Progenitor cell of endocrine pancreas (in vitro differentiated cells): ENCODE results near the gene FMN2. TPM values are rescaled to one million over a fixed set of nuclear protein-coding genes. Genes with fewer than 3 reads are reported as not detected.

Source experiments
- DNase-seq: peaks from one replicate; pipeline ENCODE4 v3.0.0; 2021; ENCODE audit warnings: low spot score; ENCODE audit not compliant: unreplicated experiment
- H3K27ac Mint-ChIP-seq: 2 replicates; pipeline ENCODE4 v1.8.0; 2021; ENCODE audit warnings: mild to moderate bottlenecking, moderate library complexity, mixed read lengths
- H3K27me3 Mint-ChIP-seq: 2 replicates; pipeline ENCODE4 v1.8.0; 2021; ENCODE audit warnings: mixed read lengths
- H3K36me3 Mint-ChIP-seq: 2 replicates; pipeline ENCODE4 v1.8.0; 2022; ENCODE audit warnings: mixed read lengths; ENCODE audit not compliant: insufficient read depth
- H3K4me1 Mint-ChIP-seq: 2 replicates; pipeline ENCODE4 v1.8.0; 2021; ENCODE audit warnings: low read depth, mixed read lengths
- H3K4me3 Mint-ChIP-seq: 2 replicates; pipeline ENCODE4 v1.8.0; 2021; ENCODE audit warnings: low read depth, mild to moderate bottlenecking, moderate library complexity, mixed read lengths
- H3K9me3 Mint-ChIP-seq: 2 replicates; pipeline ENCODE4 v1.8.0; 2021; ENCODE audit warnings: low read depth, mixed read lengths
- total RNA-seq: library from RNA; stranded (reverse); gene quantifications from 2 replicates; pipeline ENCODE4 v1.2.1, GENCODE V29; 2021
- TF ChIP-seq, protein P1 (sequence below): fragments of 200-600 bp; sonication (generic); IDR thresholded peaks from one replicate; pipeline ENCODE4 v1.5.0; 2021; ENCODE audit warnings: antibody characterized with exemption, mild to moderate bottlenecking; ENCODE audit not compliant: unreplicated experiment

Gene FMN2
- total RNA-seq, 1 donor from 2014 or later = 3.2 TPM

DNA sequence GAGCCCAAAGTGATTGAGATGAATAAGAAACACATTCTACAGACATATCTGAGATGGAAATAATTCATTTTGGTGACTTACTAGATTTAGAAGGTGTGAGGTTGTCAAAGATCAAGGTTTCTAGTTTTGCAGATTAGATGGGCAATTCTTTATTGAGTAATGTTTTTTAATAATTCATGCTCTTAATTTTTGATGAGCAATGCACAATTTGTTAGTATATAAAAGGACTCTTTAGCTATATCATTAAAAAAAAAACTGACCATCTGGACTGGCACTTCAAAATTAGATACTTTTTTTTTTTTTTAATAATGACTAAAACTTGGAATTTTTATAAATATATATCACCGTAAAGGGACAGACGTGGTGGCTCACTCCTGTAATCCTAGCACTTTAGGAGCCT, 63.9 kb downstream of the FMN2 start:
- H3K9me3 Mint-ChIP-seq = no peaks in the 10 kb centered on the region
- TF ChIP-seq, protein P1, sequence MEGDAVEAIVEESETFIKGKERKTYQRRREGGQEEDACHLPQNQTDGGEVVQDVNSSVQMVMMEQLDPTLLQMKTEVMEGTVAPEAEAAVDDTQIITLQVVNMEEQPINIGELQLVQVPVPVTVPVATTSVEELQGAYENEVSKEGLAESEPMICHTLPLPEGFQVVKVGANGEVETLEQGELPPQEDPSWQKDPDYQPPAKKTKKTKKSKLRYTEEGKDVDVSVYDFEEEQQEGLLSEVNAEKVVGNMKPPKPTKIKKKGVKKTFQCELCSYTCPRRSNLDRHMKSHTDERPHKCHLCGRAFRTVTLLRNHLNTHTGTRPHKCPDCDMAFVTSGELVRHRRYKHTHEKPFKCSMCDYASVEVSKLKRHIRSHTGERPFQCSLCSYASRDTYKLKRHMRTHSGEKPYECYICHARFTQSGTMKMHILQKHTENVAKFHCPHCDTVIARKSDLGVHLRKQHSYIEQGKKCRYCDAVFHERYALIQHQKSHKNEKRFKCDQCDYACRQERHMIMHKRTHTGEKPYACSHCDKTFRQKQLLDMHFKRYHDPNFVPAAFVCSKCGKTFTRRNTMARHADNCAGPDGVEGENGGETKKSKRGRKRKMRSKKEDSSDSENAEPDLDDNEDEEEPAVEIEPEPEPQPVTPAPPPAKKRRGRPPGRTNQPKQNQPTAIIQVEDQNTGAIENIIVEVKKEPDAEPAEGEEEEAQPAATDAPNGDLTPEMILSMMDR = no peak
- no peak for DNase-seq
- H3K27me3 Mint-ChIP-seq = peaks cover 42% of the 10 kb centered on the region
- no peaks in the 10 kb centered on the region for H3K4me1 Mint-ChIP-seq
- H3K27ac Mint-ChIP-seq = no peak overlapping the region
- no peak overlapping the region for H3K4me3 Mint-ChIP-seq
- no peaks in the 10 kb centered on the region for H3K36me3 Mint-ChIP-seq

DNA sequence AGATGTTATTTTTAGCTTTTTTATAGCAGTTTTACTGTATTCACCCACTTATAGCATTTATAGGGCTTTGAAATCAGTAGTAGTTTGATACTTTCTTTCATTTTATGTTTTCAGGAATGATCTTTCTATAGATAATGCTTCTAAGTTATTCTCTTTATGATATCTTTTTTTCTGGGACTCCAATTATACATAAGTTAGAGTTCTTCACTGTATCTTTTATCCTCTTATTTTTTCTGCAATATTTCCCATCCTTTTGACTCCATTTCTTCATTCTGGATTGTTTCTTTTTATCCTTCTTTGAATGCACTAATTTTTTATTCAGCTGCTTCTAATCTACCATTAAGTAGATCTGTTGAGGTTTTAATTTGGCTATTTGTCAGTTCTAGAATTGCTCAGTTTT, 73.1 kb downstream of the FMN2 start:
- TF ChIP-seq, protein P1 = no peak
- Mint-ChIP-seq H3K4me1 (no peaks in the 10 kb centered on the region), H3K27ac (no peak overlapping the region), H3K4me3 (no peak overlapping the region), H3K36me3 (no peaks in the 10 kb centered on the region), H3K9me3 (peaks cover 10% of the 10 kb centered on the region), H3K27me3 (peaks cover 15% of the 10 kb centered on the region)
- DNase-seq = no peak

DNA sequence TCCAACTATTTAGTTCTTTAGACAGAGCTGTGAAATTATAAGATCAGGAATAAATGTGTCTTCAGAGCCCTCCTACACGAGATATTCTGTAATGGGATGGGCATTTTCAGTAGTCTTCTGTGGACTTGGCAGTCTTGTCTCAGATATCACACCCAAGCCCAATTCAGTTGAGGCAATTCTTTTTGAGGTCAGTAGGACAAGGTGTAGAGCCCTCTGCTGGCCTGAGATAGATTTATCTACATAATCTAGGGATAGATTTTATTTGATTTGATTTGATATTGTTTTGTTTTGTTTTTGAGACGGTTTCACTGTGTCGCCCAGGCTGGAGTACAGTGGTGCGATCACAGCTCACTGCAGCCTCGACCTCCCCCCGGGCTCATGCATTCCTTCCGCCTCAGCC, 77.5 kb downstream of the FMN2 start:
- Mint-ChIP-seq H3K9me3 (peaks cover 6% of the 10 kb centered on the region), H3K4me1 (peaks cover 10% of the 10 kb centered on the region), H3K27ac (no peak overlapping the region), H3K4me3 (no peak overlapping the region), H3K27me3 (peaks cover 56% of the 10 kb centered on the region), H3K36me3 (no peaks in the 10 kb centered on the region)
- TF ChIP-seq, protein P1 = no peak
- no peak for DNase-seq

DNA sequence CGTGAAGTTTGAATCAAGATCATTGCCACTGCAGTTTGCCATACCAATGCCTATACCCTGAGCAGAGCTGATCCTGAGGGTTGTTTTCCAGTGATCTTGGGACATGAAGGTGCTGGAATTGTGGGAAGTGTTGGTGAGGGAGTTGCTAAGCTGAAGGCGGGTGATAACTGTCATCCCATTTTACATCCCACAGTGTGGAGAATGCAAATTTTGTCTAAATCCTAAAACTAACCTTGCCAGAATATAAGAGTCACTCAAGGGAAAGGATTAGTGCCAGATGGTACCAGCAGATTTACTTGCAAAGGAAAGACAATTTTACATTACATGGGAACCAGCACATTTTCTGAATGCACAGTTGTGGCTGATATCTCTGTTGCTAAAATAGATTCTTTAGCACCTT, 78.6 kb downstream of the FMN2 start:
- DNase-seq = no peak
- H3K4me1 Mint-ChIP-seq = peaks cover 10% of the 10 kb centered on the region
- TF ChIP-seq, protein P1 = no peak
- no peak overlapping the region for H3K27ac Mint-ChIP-seq
- H3K36me3 Mint-ChIP-seq = no peaks in the 10 kb centered on the region
- peaks cover 65% of the 10 kb centered on the region for H3K27me3 Mint-ChIP-seq
- H3K4me3 Mint-ChIP-seq = no peak overlapping the region
- H3K9me3 Mint-ChIP-seq = peaks cover 3% of the 10 kb centered on the region

DNA sequence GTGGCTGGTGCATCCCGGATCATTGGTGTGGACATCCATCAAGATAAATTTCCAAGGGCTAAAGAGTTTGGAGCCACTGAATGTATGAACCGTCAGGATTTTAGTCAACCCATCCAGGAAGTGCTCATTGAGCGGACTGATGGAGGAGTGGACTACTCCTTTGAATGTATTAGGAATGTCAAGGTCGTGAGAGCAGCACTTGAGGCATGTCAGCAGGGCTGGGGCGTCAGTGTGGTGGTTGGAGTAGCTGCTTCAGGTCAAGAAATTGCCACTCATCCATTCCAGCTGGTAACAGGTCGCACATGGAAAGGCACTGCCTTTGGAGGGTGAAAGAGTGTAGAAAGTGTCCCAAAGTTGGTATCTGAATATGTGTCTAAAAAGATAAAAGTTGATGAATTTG, 79.1 kb downstream of the FMN2 start:
- H3K36me3 Mint-ChIP-seq = no peaks in the 10 kb centered on the region
- peaks cover 70% of the 10 kb centered on the region for H3K27me3 Mint-ChIP-seq
- H3K4me1 Mint-ChIP-seq = peaks cover 10% of the 10 kb centered on the region
- no peak for DNase-seq
- TF ChIP-seq, protein P1 = no peak
- H3K9me3 Mint-ChIP-seq = peaks cover 3% of the 10 kb centered on the region
- H3K4me3 Mint-ChIP-seq = no peak overlapping the region
- H3K27ac Mint-ChIP-seq = no peak overlapping the region

DNA sequence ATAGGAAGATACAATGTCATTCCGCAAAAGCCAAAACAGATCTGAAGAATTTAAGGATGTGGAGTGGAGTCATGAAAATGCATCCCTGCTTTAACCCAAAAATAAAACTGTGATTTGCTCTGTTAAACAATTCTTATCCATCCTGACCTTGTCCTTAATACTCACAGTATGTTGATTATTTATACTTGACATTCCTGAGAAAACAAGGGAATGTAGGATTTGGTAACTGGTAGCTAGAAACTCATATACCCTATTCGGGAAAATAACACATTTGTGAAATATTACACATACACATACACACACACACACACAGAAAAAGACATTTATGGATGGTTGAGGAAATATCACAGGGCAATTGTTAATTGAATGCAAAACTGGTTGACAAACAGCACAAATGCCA, 80.2 kb downstream of the FMN2 start:
- peaks cover 81% of the 10 kb centered on the region for H3K27me3 Mint-ChIP-seq
- H3K27ac Mint-ChIP-seq = no peak overlapping the region
- DNase-seq = no peak
- H3K9me3 Mint-ChIP-seq = peaks cover 3% of the 10 kb centered on the region
- no peak overlapping the region for H3K4me3 Mint-ChIP-seq
- TF ChIP-seq, protein P1 = no peak
- H3K4me1 Mint-ChIP-seq = peaks cover 10% of the 10 kb centered on the region
- H3K36me3 Mint-ChIP-seq = no peaks in the 10 kb centered on the region
